ENCODE measurements around the gene DDX42.

GRCh38 chr17:63842173-63842539 lies 68.2 kb downstream of the DDX42 start:
- no peak for TF ChIP-seq CTCF (IDR thresholded peaks at IDR 0.05)
- TF ChIP-seq POLR2A (IDR thresholded peaks at IDR 0.05): no peak
- no peak for TF ChIP-seq EP300 (IDR thresholded peaks at IDR 0.05)
